GOT3 (cell line): ENCODE results near the gene MAP1B.

Experiments
- DNase-seq: peaks from one replicate; lab custom pipeline; 2025; ENCODE audit warnings: mixed read lengths; lab: John Stamatoyannopoulos, UW

The MAP1B gene

DNA sequence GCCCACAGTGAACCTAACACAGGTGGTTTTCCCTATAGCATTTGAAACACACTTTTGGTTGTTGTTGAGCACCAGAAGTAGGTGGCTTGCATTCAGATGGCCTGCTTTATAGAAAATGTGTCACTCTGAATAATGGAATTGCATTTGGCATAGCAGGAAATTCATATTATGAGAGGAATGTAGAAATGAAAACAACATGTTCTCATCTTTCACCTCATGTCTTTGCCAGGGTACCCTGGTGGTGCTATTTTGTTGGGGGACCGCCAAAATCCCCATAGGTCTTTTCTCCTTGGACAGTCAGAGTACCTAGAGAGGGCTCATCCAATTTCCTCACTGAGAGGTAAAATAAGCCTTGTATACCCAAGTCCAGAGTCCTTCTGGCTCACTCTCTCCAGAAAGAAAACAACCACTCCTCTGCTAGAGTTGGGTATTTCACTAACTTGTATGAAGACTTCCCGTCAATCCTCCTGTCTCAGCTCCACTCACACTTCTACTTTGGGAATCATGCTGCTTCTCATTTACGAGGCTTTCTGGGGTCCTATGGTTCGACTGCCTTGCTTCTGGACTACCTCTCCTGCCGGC, 145.4 kb downstream of the MAP1B start:
- DNase-seq, result no peak

GRCh38 chr5:72255237-72255636, 148.0 kb downstream of the MAP1B start:
- DNase-seq, result no peak

- no peak for DNase-seq
Measured at GRCh38 chr5:72255670-72256069, 148.4 kb downstream of the MAP1B start.

GRCh38 chr5:72256536-72256935, 149.3 kb downstream of the MAP1B start:
- DNase-seq, result no peak
